ENCODE data around the gene ITIH4. TPM values are rescaled to one million over a fixed set of nuclear protein-coding genes. Genes with fewer than 3 reads are reported as not detected.

The ITIH4 gene
- total RNA-seq, 1 donor from 2014 or later, result 5.9 TPM

DNA sequence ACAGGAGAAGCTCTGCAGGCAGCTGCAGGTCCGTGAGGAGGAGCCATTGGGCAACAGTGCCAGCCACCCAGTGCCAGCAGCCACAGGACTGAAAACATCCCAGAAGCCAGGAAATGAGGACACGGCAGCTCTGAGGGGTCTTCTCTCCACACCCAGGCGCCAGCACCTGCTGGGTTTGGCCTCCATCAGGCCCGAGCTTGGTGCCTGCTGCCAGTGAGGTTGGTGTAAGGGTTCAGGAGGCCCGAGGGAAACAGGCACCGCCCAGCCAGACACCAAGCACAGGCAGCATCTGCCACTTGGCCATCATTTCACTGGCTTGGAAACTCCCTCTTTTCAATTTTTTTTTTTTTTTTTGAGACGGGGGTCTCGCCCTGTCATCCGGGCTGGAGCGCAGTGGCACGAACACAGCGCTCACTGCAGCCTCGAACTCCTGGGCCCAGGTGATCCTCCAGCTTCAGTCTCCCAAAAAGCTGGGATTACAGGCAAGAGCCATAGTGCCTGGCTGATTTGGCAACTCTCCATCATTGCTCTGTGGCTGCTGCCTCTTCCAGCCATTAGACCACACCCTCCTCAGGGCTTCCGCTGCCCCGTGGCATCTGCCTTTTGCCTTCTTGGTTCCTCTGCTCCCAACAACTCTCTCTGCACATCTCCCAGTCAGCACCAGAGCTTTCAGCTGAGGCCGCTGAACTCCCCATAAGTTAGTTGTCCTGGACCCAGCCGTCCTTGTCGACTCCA, 37.3 kb downstream of the ITIH4 start:
- Histone ChIP-seq H3K27ac (no peak overlapping the region), H3K9me3 (no peaks in the 10 kb centered on the region), H3K36me3 (no peaks in the 10 kb centered on the region), H3K4me1 (peaks cover 3% of the 10 kb centered on the region), H3K27me3 (no peaks in the 10 kb centered on the region), H3K4me3 (no peak overlapping the region)
- no peak for DNase-seq (ENCODE audit: extremely low spot score in 2 of 2)
- TF ChIP-seq POLR2A (IDR thresholded peaks at IDR 0.05) (no peak), POLR2AphosphoS5 (IDR thresholded peaks at IDR 0.05; ENCODE audit: insufficient read depth in 1 of 2, low read depth in 1 of 2) (no peak)
- TF ChIP-seq, protein P1, sequence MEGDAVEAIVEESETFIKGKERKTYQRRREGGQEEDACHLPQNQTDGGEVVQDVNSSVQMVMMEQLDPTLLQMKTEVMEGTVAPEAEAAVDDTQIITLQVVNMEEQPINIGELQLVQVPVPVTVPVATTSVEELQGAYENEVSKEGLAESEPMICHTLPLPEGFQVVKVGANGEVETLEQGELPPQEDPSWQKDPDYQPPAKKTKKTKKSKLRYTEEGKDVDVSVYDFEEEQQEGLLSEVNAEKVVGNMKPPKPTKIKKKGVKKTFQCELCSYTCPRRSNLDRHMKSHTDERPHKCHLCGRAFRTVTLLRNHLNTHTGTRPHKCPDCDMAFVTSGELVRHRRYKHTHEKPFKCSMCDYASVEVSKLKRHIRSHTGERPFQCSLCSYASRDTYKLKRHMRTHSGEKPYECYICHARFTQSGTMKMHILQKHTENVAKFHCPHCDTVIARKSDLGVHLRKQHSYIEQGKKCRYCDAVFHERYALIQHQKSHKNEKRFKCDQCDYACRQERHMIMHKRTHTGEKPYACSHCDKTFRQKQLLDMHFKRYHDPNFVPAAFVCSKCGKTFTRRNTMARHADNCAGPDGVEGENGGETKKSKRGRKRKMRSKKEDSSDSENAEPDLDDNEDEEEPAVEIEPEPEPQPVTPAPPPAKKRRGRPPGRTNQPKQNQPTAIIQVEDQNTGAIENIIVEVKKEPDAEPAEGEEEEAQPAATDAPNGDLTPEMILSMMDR (IDR thresholded peaks at IDR 0.05), result no peak
- intact Hi-C loops (cut with DNase I), result no loop called here

DNA sequence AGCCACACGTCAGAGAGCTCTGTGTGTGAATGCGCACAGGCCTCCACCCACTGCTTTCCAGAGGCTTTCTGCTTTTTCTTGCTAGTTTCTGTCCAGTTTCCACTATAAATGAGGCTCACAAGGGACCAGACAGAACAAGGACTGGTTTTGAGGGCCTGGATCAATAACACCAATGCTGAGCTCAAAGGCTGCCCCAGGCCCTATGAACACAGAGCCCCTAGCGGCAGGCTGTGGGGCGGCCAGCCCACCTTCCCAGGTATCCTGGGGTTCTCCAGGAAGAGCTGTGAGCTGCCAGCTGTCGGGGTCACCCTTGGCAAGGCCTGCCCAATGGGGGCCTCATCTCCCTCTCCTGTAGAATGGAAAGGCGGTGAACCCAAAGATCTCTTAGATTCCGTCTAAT, 38.1 kb downstream of the ITIH4 start:
- TF ChIP-seq POLR2A (IDR thresholded peaks at IDR 0.05) (no peak), POLR2AphosphoS5 (IDR thresholded peaks at IDR 0.05; ENCODE audit: insufficient read depth in 1 of 2, low read depth in 1 of 2) (no peak)
- TF ChIP-seq, protein P1 (IDR thresholded peaks at IDR 0.05), result no peak
- Histone ChIP-seq H3K27me3 (no peaks in the 10 kb centered on the region), H3K27ac (no peak overlapping the region), H3K4me3 (no peak overlapping the region), H3K4me1 (peaks cover 10% of the 10 kb centered on the region), H3K36me3 (no peaks in the 10 kb centered on the region), H3K9me3 (no peaks in the 10 kb centered on the region)
- intact Hi-C loops (cut with DNase I), result no loop called here
- no peak for DNase-seq (ENCODE audit: extremely low spot score in 2 of 2)

DNA sequence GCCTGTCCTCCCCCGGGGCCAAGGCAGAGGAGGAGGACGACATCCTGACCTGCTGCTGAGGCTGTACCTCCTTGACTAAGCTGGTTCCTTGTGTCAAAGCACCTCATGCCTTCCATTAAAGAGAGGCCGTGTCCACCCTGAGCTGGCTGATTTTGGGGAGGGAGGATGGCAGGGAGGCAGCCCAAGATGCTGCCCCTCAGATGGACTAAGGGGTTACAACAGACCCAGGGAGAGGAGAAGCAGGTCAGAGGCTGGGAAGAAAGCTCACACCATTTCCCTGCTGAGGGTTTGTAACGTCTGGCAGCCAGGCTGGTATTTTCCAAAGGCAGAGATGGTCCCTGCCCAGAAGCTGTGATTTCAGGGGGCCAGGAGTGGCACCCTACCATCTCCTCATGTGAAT, 38.5 kb downstream of the ITIH4 start:
- no peak for TF ChIP-seq POLR2A (IDR thresholded peaks at IDR 0.05)
- TF ChIP-seq POLR2AphosphoS5 (IDR thresholded peaks at IDR 0.05; ENCODE audit: insufficient read depth in 1 of 2, low read depth in 1 of 2), result no peak
- TF ChIP-seq, protein P1 (IDR thresholded peaks at IDR 0.05), result no peak
- no peak for DNase-seq (ENCODE audit: extremely low spot score in 2 of 2)
- Histone ChIP-seq H3K9me3 (no peaks in the 10 kb centered on the region), H3K36me3 (no peaks in the 10 kb centered on the region), H3K27ac (no peak overlapping the region), H3K27me3 (no peaks in the 10 kb centered on the region), H3K4me1 (peaks cover 13% of the 10 kb centered on the region), H3K4me3 (no peak overlapping the region)
- intact Hi-C loops (cut with DNase I), result no loop called here

DNA sequence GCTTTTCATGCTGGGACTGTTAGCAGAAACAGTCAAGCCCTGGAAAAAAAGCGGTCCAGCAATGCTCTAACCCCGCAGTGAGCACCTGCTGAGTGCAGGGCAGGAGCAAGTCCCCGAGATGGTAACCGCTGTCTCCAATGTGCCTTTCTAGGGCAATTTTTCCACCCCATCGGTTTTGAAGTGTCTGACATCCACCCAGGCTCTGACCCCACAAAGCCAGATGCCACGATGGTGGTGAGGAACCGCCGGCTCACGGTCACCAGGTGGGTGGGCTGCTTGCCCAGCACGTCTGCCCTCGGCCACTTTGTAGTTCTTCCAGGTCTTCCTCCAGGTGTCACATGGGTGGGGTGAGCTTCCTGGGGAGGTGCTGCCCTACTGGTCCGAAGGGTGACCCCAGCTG, 39.1 kb downstream of the ITIH4 start:
- Histone ChIP-seq H3K9me3 (no peaks in the 10 kb centered on the region), H3K27me3 (no peaks in the 10 kb centered on the region), H3K4me3 (no peak overlapping the region), H3K27ac (no peak overlapping the region), H3K36me3 (no peaks in the 10 kb centered on the region), H3K4me1 (peaks cover 13% of the 10 kb centered on the region)
- no peak for DNase-seq (ENCODE audit: extremely low spot score in 2 of 2)
- no peak for TF ChIP-seq POLR2AphosphoS5 (IDR thresholded peaks at IDR 0.05; ENCODE audit: insufficient read depth in 1 of 2, low read depth in 1 of 2)
- TF ChIP-seq POLR2A (IDR thresholded peaks at IDR 0.05), result no peak
- TF ChIP-seq, protein P1 (IDR thresholded peaks at IDR 0.05), result no peak
- intact Hi-C loops (cut with DNase I), result no loop called here

DNA sequence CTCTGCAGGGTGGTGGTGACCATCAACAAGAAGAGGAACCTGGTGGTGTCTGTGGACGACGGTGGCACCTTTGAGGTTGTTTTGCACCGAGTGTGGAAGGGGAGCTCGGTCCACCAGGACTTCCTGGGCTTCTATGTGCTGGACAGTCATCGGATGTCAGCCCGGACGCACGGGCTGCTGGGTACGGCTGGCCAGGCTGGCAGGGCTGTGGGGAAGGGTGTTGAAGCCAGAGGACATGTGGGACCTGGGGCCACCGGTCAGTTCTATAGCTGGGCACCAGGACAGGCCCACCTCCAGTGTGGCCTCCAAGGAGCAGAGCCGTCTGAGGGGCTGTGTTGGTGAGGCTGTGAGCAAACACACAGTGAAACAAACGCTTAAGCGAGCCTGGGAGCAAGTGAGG, 39.7 kb downstream of the ITIH4 start:
- intact Hi-C loops (cut with DNase I), result no loop called here
- H3K4me3 ChIP-seq, result no peak overlapping the region
- no peak for DNase-seq (ENCODE audit: extremely low spot score in 2 of 2)
- no peak overlapping the region for H3K27ac ChIP-seq
- peaks cover 13% of the 10 kb centered on the region for H3K4me1 ChIP-seq
- TF ChIP-seq POLR2A (IDR thresholded peaks at IDR 0.05), result no peak
- TF ChIP-seq, protein P1 (IDR thresholded peaks at IDR 0.05), result no peak
- no peak for TF ChIP-seq POLR2AphosphoS5 (IDR thresholded peaks at IDR 0.05; ENCODE audit: insufficient read depth in 1 of 2, low read depth in 1 of 2)
- H3K36me3 ChIP-seq, result no peaks in the 10 kb centered on the region
- no peaks in the 10 kb centered on the region for H3K27me3 ChIP-seq
- no peaks in the 10 kb centered on the region for H3K9me3 ChIP-seq
